ENCODE measurements around the gene SMOC2.

GRCh38 chr6:168440520-168441433 lies at the start of gene SMOC2:
- no peak for TF ChIP-seq CTCF (IDR thresholded peaks at IDR 0.05)
- TF ChIP-seq POLR2A (IDR thresholded peaks at IDR 0.05) = no peak
- TF ChIP-seq POLR2AphosphoS5 (IDR thresholded peaks at IDR 0.05) = no peak
- TF ChIP-seq EP300 (IDR thresholded peaks at IDR 0.05; ENCODE audit: low read depth) = no peak
